Measurements from ENCODE around the gene DDHD1.
A peak's percentile ranks its signal among the peaks of the same experiment; 100 is the strongest.
"Not testable (repeated sequence)": the region's sequence is repeated elsewhere in the genome, so short reads cannot be mapped to it uniquely, and the experiment has no call there.

The DDHD1 gene

DNA sequence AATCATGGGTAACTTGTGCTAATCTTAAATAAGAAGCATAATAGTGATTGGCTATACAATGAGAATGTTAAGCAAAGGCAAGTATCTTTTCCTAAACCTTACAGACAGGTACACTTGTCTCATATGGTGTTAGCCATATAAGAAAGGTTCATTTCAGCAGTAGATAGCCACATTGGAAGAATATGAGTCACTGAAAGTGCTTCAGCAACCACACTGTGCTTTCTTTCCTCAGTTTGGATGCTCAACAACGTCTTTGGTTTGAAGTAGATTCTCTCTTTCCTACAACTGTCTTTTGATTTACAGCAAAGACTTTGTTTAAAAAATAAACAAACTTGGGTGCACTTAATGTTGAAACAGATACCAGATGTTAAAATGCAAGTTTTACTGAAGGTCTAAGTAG, 8.9 kb downstream of the DDHD1 start:
- H3K4me3 Mint-ChIP-seq, result no peak overlapping the region
- intact Hi-C loops (cut with micrococcal nuclease), result no loop called here
- H3K27ac Mint-ChIP-seq, result no peak overlapping the region
- peaks cover 10% of the 10 kb centered on the region for H3K36me3 Mint-ChIP-seq (ENCODE audit: low read depth)
- no peaks in the 10 kb centered on the region for H3K27me3 Mint-ChIP-seq
- peaks cover 9% of the 10 kb centered on the region for H3K4me1 Mint-ChIP-seq (ENCODE audit: low read depth)
- H3K9me3 Mint-ChIP-seq, result peaks cover 34% of the 10 kb centered on the region

DNA sequence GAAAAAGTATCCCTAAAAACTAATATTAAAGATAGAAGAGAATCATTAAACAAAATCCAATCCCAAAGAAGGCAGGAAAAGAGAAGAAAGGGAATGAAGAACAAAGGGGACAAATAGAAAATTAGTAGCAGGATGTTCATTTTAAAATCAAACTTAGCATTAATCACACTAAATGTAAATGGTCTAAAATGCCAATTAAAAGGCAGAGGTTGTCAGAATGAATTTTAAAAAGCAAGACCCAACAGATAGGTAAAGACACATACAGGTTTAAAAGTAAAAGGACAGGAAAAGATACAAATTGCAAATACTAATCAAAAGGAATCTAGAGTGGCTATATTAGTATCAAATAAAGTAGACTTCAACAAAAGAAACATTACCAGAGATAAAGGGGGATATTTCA, 12.5 kb downstream of the DDHD1 start:
- Mint-ChIP-seq H3K4me1 (ENCODE audit: low read depth) (no peaks in the 10 kb centered on the region), H3K27me3 (no peaks in the 10 kb centered on the region), H3K27ac (no peak overlapping the region), H3K4me3 (no peak overlapping the region), H3K9me3 (peaks cover 52% of the 10 kb centered on the region), H3K36me3 (ENCODE audit: low read depth) (peaks cover 18% of the 10 kb centered on the region)
- intact Hi-C loops (cut with micrococcal nuclease), result no loop called here

DNA sequence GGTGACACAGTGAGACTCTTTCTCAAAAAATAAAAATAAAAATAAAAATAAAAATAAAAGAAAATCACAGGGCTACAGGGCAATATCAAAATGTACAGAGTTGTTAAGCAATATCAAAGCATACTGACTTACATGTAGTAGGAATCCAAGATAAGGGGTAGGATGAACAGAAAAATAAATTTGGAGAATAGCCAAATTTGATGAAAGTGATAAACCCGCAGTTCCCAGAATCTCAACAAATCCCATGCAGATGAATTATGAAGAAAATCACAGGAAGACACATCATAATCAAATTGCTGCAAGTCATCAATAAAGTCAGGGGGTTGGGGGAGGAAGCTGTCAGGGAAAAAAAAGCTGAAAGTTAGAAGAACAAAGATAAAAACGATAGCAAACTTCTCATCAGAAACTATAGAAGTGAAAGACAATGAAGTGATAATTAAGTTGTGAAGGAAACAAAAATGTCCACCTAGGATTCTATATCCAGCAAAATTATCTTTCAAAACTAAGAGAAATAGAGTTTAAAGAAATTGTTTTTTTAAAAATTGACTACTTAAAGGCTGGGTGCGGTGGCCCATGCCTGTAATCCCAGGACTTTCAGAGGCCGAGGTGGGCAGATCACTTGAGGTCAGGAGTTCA, 15.4 kb downstream of the DDHD1 start:
- no peaks in the 10 kb centered on the region for H3K27me3 Mint-ChIP-seq
- no peaks in the 10 kb centered on the region for H3K4me1 Mint-ChIP-seq (ENCODE audit: low read depth)
- intact Hi-C loops (cut with micrococcal nuclease), result no loop called here
- no peak overlapping the region for H3K27ac Mint-ChIP-seq
- H3K4me3 Mint-ChIP-seq, result no peak overlapping the region
- H3K36me3 Mint-ChIP-seq (ENCODE audit: low read depth), result peaks cover 18% of the 10 kb centered on the region
- peaks cover 45% of the 10 kb centered on the region for H3K9me3 Mint-ChIP-seq

DNA sequence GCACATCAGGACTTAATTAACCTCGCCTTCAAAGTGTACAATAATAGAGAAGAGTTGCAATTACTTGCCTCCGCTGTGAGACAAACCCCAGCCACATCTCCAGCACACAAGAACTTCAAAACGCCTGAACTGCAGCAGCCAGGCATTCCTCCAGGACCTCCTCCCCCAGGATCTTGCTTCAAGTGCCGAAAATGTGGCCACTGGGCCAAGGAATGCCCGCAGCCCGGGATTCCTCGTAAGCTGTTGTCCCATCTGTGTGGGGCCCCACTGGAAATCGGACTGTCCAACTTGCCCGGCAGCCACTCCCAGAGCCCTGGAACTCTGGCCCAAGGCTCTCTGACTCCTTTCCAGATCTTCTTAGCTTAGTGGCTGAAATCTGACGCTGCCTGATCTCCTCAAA, 22.6 kb downstream of the DDHD1 start:
- H3K27me3 Mint-ChIP-seq; intact Hi-C loops (cut with micrococcal nuclease); H3K36me3 Mint-ChIP-seq (ENCODE audit: low read depth); H3K9me3 Mint-ChIP-seq; H3K4me1 Mint-ChIP-seq (ENCODE audit: low read depth); H3K27ac Mint-ChIP-seq; H3K4me3 Mint-ChIP-seq: not testable (repeated sequence)

DNA sequence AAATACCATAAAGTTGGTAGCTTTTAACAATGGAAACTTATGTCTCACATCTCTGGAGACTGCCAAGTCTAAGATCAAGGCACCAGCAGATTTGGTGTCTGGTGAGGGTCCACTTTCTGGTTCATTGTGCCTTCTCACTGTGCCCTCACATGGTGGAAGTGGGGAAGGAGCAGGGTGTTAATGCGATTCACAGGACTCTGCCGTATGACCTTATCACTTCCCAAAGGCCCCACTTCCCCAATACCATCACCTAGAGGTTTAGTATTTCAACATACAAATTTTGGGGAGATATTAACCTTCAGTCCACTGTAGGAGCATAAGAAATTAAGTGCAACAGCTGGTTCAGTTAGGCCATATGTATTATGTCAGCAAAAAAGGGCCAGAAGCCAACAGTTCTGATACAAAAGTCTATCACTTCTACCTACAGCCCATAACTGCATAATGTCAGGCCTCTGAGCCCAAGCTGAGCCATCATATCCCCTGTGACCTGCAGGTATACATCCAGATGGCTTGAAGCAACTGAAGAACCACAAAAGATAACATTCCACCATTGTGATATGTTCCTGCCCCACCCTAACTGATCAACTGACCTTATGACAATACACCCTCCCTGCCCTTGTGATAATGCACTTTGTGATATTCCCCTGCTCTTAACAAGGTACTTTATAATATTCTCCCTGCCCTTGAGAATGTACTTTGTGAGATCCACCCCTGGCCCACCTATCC, 24.7 kb downstream of the DDHD1 start:
- intact Hi-C loops (cut with micrococcal nuclease), result no loop called here
- H3K4me3 Mint-ChIP-seq, result no peak overlapping the region

DNA sequence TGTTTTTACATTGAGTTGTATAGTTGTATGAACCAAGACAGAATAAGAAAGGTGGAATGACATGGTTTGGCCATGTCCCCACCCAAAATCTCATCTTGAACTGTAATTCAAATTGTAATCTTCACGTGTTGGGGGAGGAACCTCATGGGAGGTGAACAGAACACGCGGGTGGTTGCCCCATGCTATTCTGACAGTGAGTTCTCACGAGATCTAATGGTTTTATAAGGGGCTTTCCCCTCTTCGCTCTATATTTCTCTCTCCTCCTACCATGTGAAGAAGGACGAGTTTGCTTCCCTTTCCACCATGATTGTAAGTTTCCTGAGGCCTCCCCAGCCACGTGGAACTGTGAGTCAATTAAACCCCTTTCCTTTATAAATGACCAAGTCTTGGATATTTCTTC, 25.3 kb downstream of the DDHD1 start:
- H3K27ac Mint-ChIP-seq, result peak overlapping the region; percentile 69
- no peaks in the 10 kb centered on the region for H3K27me3 Mint-ChIP-seq
- no peaks in the 10 kb centered on the region for H3K36me3 Mint-ChIP-seq (ENCODE audit: low read depth)
- intact Hi-C loops (cut with micrococcal nuclease), result no loop called here
- H3K4me1 Mint-ChIP-seq (ENCODE audit: low read depth), result peaks cover 6% of the 10 kb centered on the region
- H3K4me3 Mint-ChIP-seq, result no peak overlapping the region
- H3K9me3 Mint-ChIP-seq, result no peaks in the 10 kb centered on the region

More for the DNA sequence above, 24.7 kb downstream of the DDHD1 start:
- H3K9me3 Mint-ChIP-seq, result no peaks in the 10 kb centered on the region
- peaks cover 6% of the 10 kb centered on the region for H3K4me1 Mint-ChIP-seq (ENCODE audit: low read depth)
- H3K27ac Mint-ChIP-seq, result no peak overlapping the region
- no peaks in the 10 kb centered on the region for H3K27me3 Mint-ChIP-seq
- no peaks in the 10 kb centered on the region for H3K36me3 Mint-ChIP-seq (ENCODE audit: low read depth)

DNA sequence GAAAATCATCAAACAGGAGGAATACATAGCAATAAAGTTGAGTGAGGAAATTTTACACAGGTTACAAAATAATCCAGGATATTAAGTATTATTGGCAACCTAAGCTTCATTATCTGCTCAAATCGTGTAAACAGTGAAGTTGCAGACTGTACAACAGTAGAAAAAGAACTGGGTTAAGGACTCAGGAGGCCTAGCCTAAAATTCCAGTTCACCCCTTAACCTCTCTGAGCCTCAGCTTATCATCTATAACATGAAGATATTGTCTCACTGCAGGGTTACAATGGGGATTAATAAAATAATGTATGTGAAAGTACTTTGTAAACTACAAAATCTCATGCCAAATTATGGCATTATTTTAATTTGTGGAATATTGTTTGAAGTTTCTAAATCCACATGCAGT, 26.0 kb downstream of the DDHD1 start:
- no peaks in the 10 kb centered on the region for H3K27me3 Mint-ChIP-seq
- H3K9me3 Mint-ChIP-seq, result no peaks in the 10 kb centered on the region
- peak overlapping the region; percentile 69 for H3K27ac Mint-ChIP-seq
- H3K4me1 Mint-ChIP-seq (ENCODE audit: low read depth), result peaks cover 6% of the 10 kb centered on the region
- intact Hi-C loops (cut with micrococcal nuclease), result no loop called here
- no peak overlapping the region for H3K4me3 Mint-ChIP-seq
- no peaks in the 10 kb centered on the region for H3K36me3 Mint-ChIP-seq (ENCODE audit: low read depth)

DNA sequence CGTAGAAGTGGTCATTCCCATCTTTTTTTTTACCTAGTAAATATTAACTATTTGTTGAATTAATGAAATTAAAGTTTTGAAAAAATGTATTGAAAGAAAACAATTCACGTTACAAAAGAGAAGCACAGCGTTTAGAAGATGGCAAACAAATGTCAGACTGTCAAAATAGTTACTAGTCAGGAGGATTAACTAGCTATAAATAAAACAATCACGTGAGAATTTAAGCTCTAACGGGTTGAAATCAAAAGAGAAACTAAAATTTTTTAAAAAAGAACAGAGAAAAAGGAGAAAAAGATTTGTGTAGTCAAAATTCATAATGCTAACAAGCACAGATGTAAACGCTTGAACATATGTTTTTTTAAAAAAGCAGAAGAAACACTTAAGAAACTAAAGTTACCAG, 26.4 kb downstream of the DDHD1 start:
- Mint-ChIP-seq H3K4me3 (peak overlapping the region; percentile 40), H3K27ac (peak overlapping the region; percentile 69), H3K4me1 (ENCODE audit: low read depth) (peaks cover 6% of the 10 kb centered on the region), H3K27me3 (no peaks in the 10 kb centered on the region), H3K9me3 (peaks cover 2% of the 10 kb centered on the region), H3K36me3 (ENCODE audit: low read depth) (no peaks in the 10 kb centered on the region)
- intact Hi-C loops (cut with micrococcal nuclease), result no loop called here

DNA sequence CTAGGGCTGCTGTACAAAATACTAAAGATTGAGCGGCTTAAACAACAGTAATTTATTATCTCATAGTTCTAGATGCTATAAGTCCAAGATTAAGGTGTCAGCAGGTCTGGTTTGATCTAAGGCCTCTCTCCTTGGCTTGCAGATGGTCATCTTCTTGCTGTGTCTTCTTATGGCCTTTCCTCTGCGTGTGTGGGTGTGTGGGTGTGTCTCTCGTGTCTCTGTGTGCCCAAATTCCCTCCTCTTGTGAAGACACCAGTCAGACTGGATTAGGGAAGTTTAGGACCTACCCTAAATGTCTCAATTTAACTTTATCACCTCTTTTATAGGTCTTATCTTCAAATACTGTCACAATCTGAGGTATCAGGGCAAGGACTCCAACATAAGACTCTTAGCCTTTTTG, 28.3 kb downstream of the DDHD1 start:
- Mint-ChIP-seq H3K27ac (no peak overlapping the region), H3K4me3 (no peak overlapping the region), H3K36me3 (ENCODE audit: low read depth) (no peaks in the 10 kb centered on the region), H3K27me3 (no peaks in the 10 kb centered on the region), H3K9me3 (peaks cover 9% of the 10 kb centered on the region), H3K4me1 (ENCODE audit: low read depth) (peaks cover 6% of the 10 kb centered on the region)
- intact Hi-C loops (cut with micrococcal nuclease), result no loop called here

DNA sequence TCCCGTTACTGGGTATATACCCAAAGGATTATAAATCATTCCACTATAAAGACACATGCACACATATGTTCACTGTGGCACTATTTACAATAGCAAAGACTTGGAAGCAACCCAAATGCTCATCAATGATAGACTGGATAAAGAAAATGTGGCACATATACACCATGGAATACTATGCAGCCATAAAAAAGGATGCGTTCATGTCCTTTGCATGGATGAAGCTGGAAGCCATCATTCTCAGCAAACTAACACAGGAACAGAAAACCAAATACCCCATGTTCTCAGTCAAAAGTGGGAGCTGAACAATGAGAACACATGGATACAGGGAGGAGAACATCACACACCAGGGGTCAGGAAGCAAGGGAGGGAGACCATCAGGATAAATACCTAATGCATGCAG, 31.7 kb downstream of the DDHD1 start:
- H3K27me3 Mint-ChIP-seq; intact Hi-C loops (cut with micrococcal nuclease); H3K4me3 Mint-ChIP-seq; H3K36me3 Mint-ChIP-seq (ENCODE audit: low read depth); H3K27ac Mint-ChIP-seq: not testable (repeated sequence)
- Mint-ChIP-seq H3K9me3 (peaks cover 17% of the 10 kb centered on the region), H3K4me1 (ENCODE audit: low read depth) (peaks cover 12% of the 10 kb centered on the region)

DNA sequence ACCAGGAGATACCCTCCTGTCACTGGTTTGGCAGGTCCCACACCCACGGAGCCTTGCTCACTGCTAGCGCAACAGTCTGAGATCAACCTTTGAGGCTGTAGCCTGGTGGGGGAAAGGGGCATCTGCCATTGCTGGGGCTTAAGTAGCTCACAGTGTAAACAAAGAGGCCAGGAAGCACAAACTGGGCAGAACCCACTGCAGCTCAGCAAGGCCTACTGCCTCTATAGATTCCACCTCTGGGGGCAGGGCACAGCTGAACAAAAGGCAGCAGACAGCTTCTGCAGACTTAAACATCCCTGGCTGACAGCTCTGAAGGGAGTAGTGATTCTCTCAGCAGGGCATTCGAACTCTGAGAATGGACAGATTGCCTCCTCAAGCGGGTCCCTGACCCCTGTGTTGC, 35.6 kb downstream of the DDHD1 start:
- H3K27me3 Mint-ChIP-seq; H3K36me3 Mint-ChIP-seq (ENCODE audit: low read depth); H3K4me1 Mint-ChIP-seq (ENCODE audit: low read depth); H3K4me3 Mint-ChIP-seq; H3K27ac Mint-ChIP-seq; intact Hi-C loops (cut with micrococcal nuclease): not testable (repeated sequence)
- peaks cover 27% of the 10 kb centered on the region for H3K9me3 Mint-ChIP-seq

DNA sequence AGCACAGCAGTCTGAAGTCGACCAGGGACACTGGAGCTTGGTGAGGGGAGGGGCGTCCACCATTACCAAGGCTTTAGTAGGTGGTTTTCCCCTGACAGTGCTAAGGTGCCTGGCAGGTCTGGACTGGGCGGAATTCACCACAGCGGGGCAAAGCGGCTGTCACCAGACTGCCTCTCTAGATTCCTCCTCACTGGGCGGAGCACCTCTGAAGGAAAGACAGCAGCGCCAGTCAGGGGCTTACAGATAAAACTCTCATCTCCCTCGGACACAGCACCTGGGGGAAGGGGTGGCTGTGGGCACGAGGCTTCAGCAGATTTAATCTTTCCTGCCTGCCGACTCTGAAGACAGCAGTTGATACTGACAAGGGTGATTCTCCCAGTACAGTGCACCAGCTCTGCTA, 39.1 kb downstream of the DDHD1 start:
- H3K9me3 Mint-ChIP-seq, result peaks cover 18% of the 10 kb centered on the region

DNA sequence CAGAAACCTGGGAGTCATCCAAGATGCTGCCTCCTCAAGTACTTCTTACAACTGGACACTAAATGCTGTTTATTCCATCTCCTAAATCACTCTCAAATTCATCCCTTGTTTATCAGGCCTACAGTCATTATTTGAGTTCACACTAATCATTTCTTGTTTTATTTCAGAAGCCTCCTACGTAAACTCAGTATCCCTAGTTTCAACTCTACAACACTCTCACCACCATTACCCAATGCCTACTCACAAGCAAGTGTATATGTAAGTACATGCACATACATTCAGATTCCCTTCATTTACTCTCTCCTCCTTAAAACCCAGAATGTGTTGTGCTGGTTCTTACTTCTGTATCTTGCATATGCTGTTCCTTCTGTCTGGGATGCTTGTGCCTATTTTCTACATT, 43.0 kb downstream of the DDHD1 start:
- H3K27ac Mint-ChIP-seq, result no peak overlapping the region
- H3K9me3 Mint-ChIP-seq, result no peaks in the 10 kb centered on the region
- H3K36me3 Mint-ChIP-seq (ENCODE audit: low read depth), result no peaks in the 10 kb centered on the region
- H3K4me1 Mint-ChIP-seq (ENCODE audit: low read depth), result peaks cover 5% of the 10 kb centered on the region
- intact Hi-C loops (cut with micrococcal nuclease), result no loop called here
- H3K4me3 Mint-ChIP-seq, result no peak overlapping the region
- H3K27me3 Mint-ChIP-seq, result no peaks in the 10 kb centered on the region

More for the DNA sequence above, 39.1 kb downstream of the DDHD1 start:
- Mint-ChIP-seq H3K4me1 (ENCODE audit: low read depth) (peaks cover 6% of the 10 kb centered on the region), H3K36me3 (ENCODE audit: low read depth) (no peaks in the 10 kb centered on the region), H3K4me3 (no peak overlapping the region), H3K27me3 (no peaks in the 10 kb centered on the region), H3K27ac (no peak overlapping the region)
- intact Hi-C loops (cut with micrococcal nuclease), result no loop called here

DNA sequence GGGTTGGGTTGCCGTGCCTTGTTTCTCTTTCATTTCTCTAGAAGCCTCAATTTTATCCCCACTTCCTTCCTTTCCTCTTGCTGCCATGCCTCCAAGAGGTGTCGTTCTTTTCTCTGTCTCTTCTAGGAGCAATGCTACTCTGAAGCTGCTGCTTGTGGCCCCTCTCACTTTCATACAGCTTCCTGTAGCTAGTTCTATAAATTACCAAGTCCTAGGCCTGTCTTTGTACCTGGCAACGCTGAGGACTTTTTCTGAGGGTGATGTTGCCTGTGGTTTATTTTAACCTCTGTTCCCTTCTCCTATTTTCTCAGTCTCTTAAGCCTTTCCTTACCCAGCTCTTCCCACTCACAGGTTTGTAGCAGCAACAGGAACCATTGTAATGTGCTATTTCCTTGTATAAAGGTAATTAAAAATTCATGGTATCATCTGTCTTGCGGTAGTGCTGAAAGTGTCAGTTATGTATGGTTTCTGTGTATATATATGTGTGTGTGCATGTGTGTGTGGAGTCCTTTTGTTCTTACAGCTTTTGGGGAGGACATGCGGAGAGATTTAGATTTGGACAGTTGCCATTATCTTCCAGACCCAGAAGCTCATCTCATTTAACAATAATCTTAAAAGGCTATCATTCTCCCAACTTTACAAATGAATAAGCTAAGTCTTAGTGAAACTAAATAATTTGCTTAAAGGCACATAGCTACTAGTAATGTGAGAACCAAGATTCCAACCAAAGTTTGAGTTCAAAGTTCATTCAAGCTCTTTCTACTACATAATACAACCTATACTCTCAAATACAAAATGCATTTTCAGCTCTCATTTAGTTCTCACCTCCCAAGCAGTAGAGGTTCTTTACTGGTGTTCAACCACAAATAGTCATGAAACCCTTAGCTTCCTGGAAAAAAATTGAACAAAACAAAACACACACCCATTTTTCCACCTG, 43.8 kb downstream of the DDHD1 start:
- Mint-ChIP-seq H3K4me1 (ENCODE audit: low read depth) (peaks cover 5% of the 10 kb centered on the region), H3K27me3 (no peaks in the 10 kb centered on the region), H3K27ac (no peak overlapping the region), H3K9me3 (no peaks in the 10 kb centered on the region), H3K4me3 (no peak overlapping the region), H3K36me3 (ENCODE audit: low read depth) (no peaks in the 10 kb centered on the region)
- intact Hi-C loops (cut with micrococcal nuclease), result loop anchor here (10.0 kb wide), 1 partner anchor 45 kb away; the partner anchor contains the start of gene DDHD1
